SK-N-SH (cell line): ENCODE results near the gene CBFA2T3. TPM values are rescaled to one million over a fixed set of nuclear protein-coding genes. Genes with fewer than 3 reads are reported as not detected.

Source experiments
- CTCF ChIA-PET: fragments of 300-600, 350-600 bp; formaldehyde crosslinking; extraction: SDS; loops from one replicate; lab custom pipeline; 2021; lab: Yijun Ruan, JAX
- POLR2A ChIA-PET: fragments of 350-600 bp; sonication (Branson Sonifier 250); formaldehyde crosslinking; extraction: SDS; loops from one replicate; lab custom pipeline; 2020; ENCODE audit warnings: antibody characterized with exemption, inconsistent platforms; lab: Yijun Ruan, JAX
- DNase-seq: peaks from one replicate; pipeline ENCODE4 v3.0.0; 2012
- H2AFZ ChIP-seq: fragments of 200-600 bp; sonication (generic); 2 replicates; pipeline ENCODE4 v1.8.1; 2016; ENCODE audit warnings: antibody characterized with exemption, mild to moderate bottlenecking, low read depth
- H3F3A ChIP-seq: fragments of 200-600 bp; sonication (generic); replicated peaks from 2 replicates; pipeline ENCODE3; 2016; ENCODE audit warnings: antibody characterized with exemption, mild to moderate bottlenecking; ENCODE audit not compliant: insufficient read depth
- H3K27ac ChIP-seq, 2 experiments: fragments of 200-500 bp in 1 of 2; fragments of 200-600 bp in 1 of 2; sonication (Bioruptor generic) in 1 of 2; sonication (generic), shearing (Covaris generic) in 1 of 2; 2 replicates each; pipeline versions ENCODE4 v1.5.1 to v1.6.1; 2014 to 2016; ENCODE audit warnings: low read depth in 2 of 2, inconsistent platforms in 1 of 2, low read length in 1 of 2, mild to moderate bottlenecking in 1 of 2, mixed read lengths in 1 of 2
- H3K27me3 ChIP-seq: fragments of 200-600 bp; sonication (generic), shearing (Covaris generic); 2 replicates; pipeline ENCODE4 v1.6.1; 2016; ENCODE audit warnings: mixed run types; ENCODE audit not compliant: insufficient read depth
- H3K36me3 ChIP-seq, 2 experiments: fragments of 200-500 bp in 1 of 2; fragments of 200-600 bp in 1 of 2; sonication (Bioruptor generic) in 1 of 2; sonication (generic) in 1 of 2; replicated peaks in 1 of 2; 2 replicates each; pipeline versions ENCODE3 to v1.5.1; 2014 to 2016; ENCODE audit warnings: low read length in 1 of 2, mild to moderate bottlenecking in 1 of 2; ENCODE audit not compliant: insufficient read depth in 2 of 2, control insufficient read depth in 1 of 2
- H3K4me1 ChIP-seq, 2 experiments: fragments of 200-500 bp in 1 of 2; fragments of 200-600 bp in 1 of 2; sonication (Bioruptor generic) in 1 of 2; sonication (generic), shearing (Covaris generic) in 1 of 2; 2 replicates each; pipeline versions ENCODE4 v1.5.1 to v1.6.1; 2014 to 2016; ENCODE audit warnings: low read depth in 1 of 2, low read length in 1 of 2, mixed run types in 1 of 2; ENCODE audit not compliant: insufficient read depth in 2 of 2, control insufficient read depth in 1 of 2
- H3K4me2 ChIP-seq: fragments of 200-600 bp; sonication (generic), shearing (Covaris generic); 2 replicates; pipeline ENCODE4 v1.6.1; 2017; ENCODE audit warnings: mixed run types
- H3K4me3 ChIP-seq, 2 experiments: fragments of 200-500 bp in 1 of 2; fragments of 200-600 bp in 1 of 2; sonication (Bioruptor generic) in 1 of 2; sonication (generic), shearing (Covaris generic) in 1 of 2; 2 replicates each; pipeline versions ENCODE4 v1.5.1 to v1.8.1; 2014 to 2016; ENCODE audit warnings: low read depth in 2 of 2, inconsistent platforms in 1 of 2, low read length in 1 of 2, mild to moderate bottlenecking in 1 of 2, mixed read lengths in 1 of 2, moderate library complexity in 1 of 2
- H3K79me2 ChIP-seq: fragments of 200-600 bp; sonication (generic); 2 replicates; pipeline ENCODE4 v1.8.1; 2017; ENCODE audit warnings: mild to moderate bottlenecking; ENCODE audit not compliant: insufficient read depth
- H3K9ac ChIP-seq: fragments of 200-600 bp; sonication (generic); 2 replicates; pipeline ENCODE4 v1.6.1; 2017; ENCODE audit warnings: mixed run types
- H3K9me2 ChIP-seq: fragments of 200-600 bp; sonication (generic); 2 replicates; pipeline ENCODE4 v1.6.1; 2017; ENCODE audit warnings: mixed run types
- H3K9me3 ChIP-seq: fragments of 200-600 bp; sonication (generic); 2 replicates; pipeline ENCODE4 v1.6.1; 2017; ENCODE audit warnings: mixed run types, mild to moderate bottlenecking, moderate library complexity
- H4K20me1 ChIP-seq: fragments of 200-600 bp; sonication (generic); 2 replicates; pipeline ENCODE4 v1.6.1; 2017; ENCODE audit warnings: mild to moderate bottlenecking, mixed run types; ENCODE audit not compliant: insufficient read depth
- CTCF ChIP-seq: fragments of 200-600 bp; sonication (generic); IDR thresholded peaks from 2 replicates; pipeline ENCODE4 v1.6.1; 2017; ENCODE audit warnings: antibody characterized with exemption, mild to moderate bottlenecking, moderate library complexity
- ELF1 ChIP-seq: IDR thresholded peaks from 2 replicates; pipeline ENCODE4 v1.4.0; 2012
- EP300 ChIP-seq, 2 experiments: IDR thresholded peaks; 2 replicates each; pipeline versions ENCODE4 v1.4.0 to v1.6.1; 2012; ENCODE audit warnings: borderline replicate concordance in 1 of 2, low read depth in 1 of 2, low read length in 1 of 2
- EZH2phosphoT487 ChIP-seq: fragments of 200-600 bp; sonication (generic); IDR thresholded peaks from 2 replicates; pipeline ENCODE4 v1.6.1; 2017; ENCODE audit warnings: low read depth, mixed run types, mild to moderate bottlenecking, antibody characterized with exemption, moderate library complexity, borderline replicate concordance
- FOXM1 ChIP-seq: IDR thresholded peaks from 2 replicates; pipeline ENCODE4 v1.4.0; 2012; ENCODE audit warnings: low read depth, mild to moderate bottlenecking
- GABPA ChIP-seq: IDR thresholded peaks from 2 replicates; pipeline ENCODE4 v1.4.0; 2012; ENCODE audit warnings: low read depth, mild to moderate bottlenecking
- MEF2A ChIP-seq: IDR thresholded peaks from 2 replicates; pipeline ENCODE4 v1.4.0; 2012; ENCODE audit warnings: low read depth, borderline replicate concordance
- MXI1 ChIP-seq: IDR thresholded peaks from 2 replicates; pipeline ENCODE4 v1.6.1; 2012; ENCODE audit warnings: mild to moderate bottlenecking, low read depth, low read length, improper control_type of control experiment
- NFIC ChIP-seq: IDR thresholded peaks from 2 replicates; pipeline ENCODE4 v1.4.0; 2012; ENCODE audit warnings: borderline replicate concordance
- PBX3 ChIP-seq: IDR thresholded peaks from 2 replicates; pipeline ENCODE4; 2012
- POLR2AphosphoS5 ChIP-seq: IDR thresholded peaks from 2 replicates; pipeline ENCODE4 v1.6.1; 2012; ENCODE audit warnings: low read depth, low read length
- RCOR1 ChIP-seq: fragments of 150-350 bp; IDR thresholded peaks from 2 replicates; pipeline ENCODE4 v1.6.1; 2017; ENCODE audit warnings: antibody characterized with exemption, low read length
- RFX5 ChIP-seq: IDR thresholded peaks from 2 replicates; pipeline ENCODE4 v1.6.1; 2012; ENCODE audit warnings: mild to moderate bottlenecking, improper control_type of control experiment, low read length
- RXRA ChIP-seq: IDR thresholded peaks from 2 replicates; pipeline ENCODE4 v1.4.0; 2012; ENCODE audit warnings: low read depth, mild to moderate bottlenecking, borderline replicate concordance
- TCF12 ChIP-seq: IDR thresholded peaks from 2 replicates; pipeline ENCODE4 v1.4.0; 2012
- USF2 ChIP-seq: fragments of 150-350 bp; IDR thresholded peaks from 2 replicates; pipeline ENCODE4 v1.6.1; 2017; ENCODE audit warnings: antibody characterized with exemption, low read length, low read depth, borderline replicate concordance
- YY1 ChIP-seq: IDR thresholded peaks from 2 replicates; pipeline ENCODE4 v1.4.0; 2012; ENCODE audit warnings: low read depth, mild to moderate bottlenecking
- ZBTB33 ChIP-seq: IDR thresholded peaks from 2 replicates; pipeline ENCODE4 v1.4.0; 2012; ENCODE audit warnings: low read depth, borderline replicate concordance
- WGBS: methylation state at CpG from one replicate; pipeline ENCODE4 v1.1.6; 2017; ENCODE audit warnings: low lambda C conversion rate; 5-methylcytosine and 5-hydroxymethylcytosine counted together
- polyA plus RNA-seq, 3 experiments: library from polyadenylated mRNA; depleted of rRNA; stranded (reverse); fragments of >200 nt; gene quantifications; 2 replicates each; pipeline ENCODE4 v1.2.3, GENCODE V29; 2012

CBFA2T3 gene
- polyA plus RNA-seq, 1 of the 3 experiments (the other 2 are of a cell fraction), result not detected

- no peak overlapping the region for H3K4me3 ChIP-seq
- POLR2A ChIA-PET, result no interaction called here
- H3K9me2 ChIP-seq, result no peaks in the 10 kb centered on the region
- WGBS, result 54% methylated on average over 42 of the region's 49 CpGs
- H3K27ac ChIP-seq, result no peak overlapping the region
- no peaks in the 10 kb centered on the region for H3K36me3 ChIP-seq
- H4K20me1 ChIP-seq, result no peaks in the 10 kb centered on the region
- no peak overlapping the region for H2AFZ ChIP-seq
- H3K27me3 ChIP-seq, result peaks cover 45% of the 10 kb centered on the region
- H3K9ac ChIP-seq, result no peak overlapping the region
- TF ChIP-seq NFIC, result no peak
- no peak for TF ChIP-seq GABPA
- TF ChIP-seq YY1, result no peak
- no peak for TF ChIP-seq TCF12
- TF ChIP-seq PBX3, result no peak
- TF ChIP-seq CTCF, result no peak
- TF ChIP-seq RXRA, result no peak
- TF ChIP-seq POLR2AphosphoS5, result no peak
- TF ChIP-seq MEF2A, result no peak
- no peak for TF ChIP-seq ELF1
- TF ChIP-seq MXI1, result no peak
- TF ChIP-seq RCOR1, result no peak
- TF ChIP-seq FOXM1, result no peak
- TF ChIP-seq EZH2phosphoT487, result no peak
- no peak for TF ChIP-seq RFX5
- no peak for TF ChIP-seq EP300 (IDR thresholded peaks at IDR 0.05; ENCODE audit: borderline replicate concordance in 1 of 2, low read depth in 1 of 2, low read length in 1 of 2)
- no peak for TF ChIP-seq ZBTB33
- no peak for TF ChIP-seq USF2
- no peaks in the 10 kb centered on the region for H3K9me3 ChIP-seq
- DNase-seq, result no peak
- CTCF ChIA-PET, result interaction anchor here (1.0 kb wide), 1 partner anchor 284 kb away, joined by 3 read pairs; no protein-coding TSS in a partner anchor
- no peaks in the 10 kb centered on the region; a peak in 1 of 4 replicates for H3K4me1 ChIP-seq
- no peak overlapping the region for H3K4me2 ChIP-seq
- no peaks in the 10 kb centered on the region for H3F3A ChIP-seq
- no peaks in the 10 kb centered on the region for H3K79me2 ChIP-seq
These were observed 93.7 kb downstream of the CBFA2T3 start for GRCh38 chr16:88883117-88883895.
